Fibroblast of pulmonary artery (primary cell): ENCODE measurements around the gene NARS2.
"Not testable (repeated sequence)": the region's sequence is repeated elsewhere in the genome, so short reads cannot be mapped to it uniquely, and the experiment has no call there.

Experiments used
- DNase-seq: peaks from one replicate; pipeline ENCODE4 v3.0.0-alpha.2; 2010; ENCODE audit warnings: low read depth
- H3K4me3 ChIP-seq: replicated peaks from 2 replicates; pipeline ENCODE4 v1.5.1; 2011; ENCODE audit warnings: low read depth, mild to moderate bottlenecking, control low read depth, low read length, moderate library complexity
- TF ChIP-seq, protein P1 (sequence below): IDR thresholded peaks from 2 replicates; pipeline ENCODE4 v1.5.1; 2011; ENCODE audit warnings: mild to moderate bottlenecking, control low read depth, low read length, inconsistent platforms; ENCODE audit errors: missing control alignments

The NARS2 gene

DNA sequence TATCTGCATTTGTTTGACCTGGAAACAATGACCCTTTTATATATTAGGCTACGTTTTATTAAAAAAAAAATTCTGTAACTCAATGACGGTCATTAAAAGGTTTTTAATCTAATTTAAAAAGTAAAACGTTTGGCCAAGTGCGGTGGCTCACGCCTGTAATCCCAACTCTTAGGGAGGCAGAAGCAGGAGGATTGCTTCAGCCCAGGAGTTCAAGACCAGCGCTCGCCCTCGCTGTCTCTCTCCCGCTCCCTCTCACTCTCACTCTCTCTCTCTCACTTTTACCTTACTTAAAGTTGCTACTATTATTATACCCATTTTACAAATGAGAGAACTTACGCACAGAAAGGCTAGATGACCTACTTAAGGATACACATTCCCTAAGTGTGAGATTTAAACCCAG, 814 bp upstream of the NARS2 start:
- H3K4me3 ChIP-seq = peak overlapping the region; percentile 83
- DNase-seq = no peak
- TF ChIP-seq, protein P1, sequence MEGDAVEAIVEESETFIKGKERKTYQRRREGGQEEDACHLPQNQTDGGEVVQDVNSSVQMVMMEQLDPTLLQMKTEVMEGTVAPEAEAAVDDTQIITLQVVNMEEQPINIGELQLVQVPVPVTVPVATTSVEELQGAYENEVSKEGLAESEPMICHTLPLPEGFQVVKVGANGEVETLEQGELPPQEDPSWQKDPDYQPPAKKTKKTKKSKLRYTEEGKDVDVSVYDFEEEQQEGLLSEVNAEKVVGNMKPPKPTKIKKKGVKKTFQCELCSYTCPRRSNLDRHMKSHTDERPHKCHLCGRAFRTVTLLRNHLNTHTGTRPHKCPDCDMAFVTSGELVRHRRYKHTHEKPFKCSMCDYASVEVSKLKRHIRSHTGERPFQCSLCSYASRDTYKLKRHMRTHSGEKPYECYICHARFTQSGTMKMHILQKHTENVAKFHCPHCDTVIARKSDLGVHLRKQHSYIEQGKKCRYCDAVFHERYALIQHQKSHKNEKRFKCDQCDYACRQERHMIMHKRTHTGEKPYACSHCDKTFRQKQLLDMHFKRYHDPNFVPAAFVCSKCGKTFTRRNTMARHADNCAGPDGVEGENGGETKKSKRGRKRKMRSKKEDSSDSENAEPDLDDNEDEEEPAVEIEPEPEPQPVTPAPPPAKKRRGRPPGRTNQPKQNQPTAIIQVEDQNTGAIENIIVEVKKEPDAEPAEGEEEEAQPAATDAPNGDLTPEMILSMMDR = no peak

DNA sequence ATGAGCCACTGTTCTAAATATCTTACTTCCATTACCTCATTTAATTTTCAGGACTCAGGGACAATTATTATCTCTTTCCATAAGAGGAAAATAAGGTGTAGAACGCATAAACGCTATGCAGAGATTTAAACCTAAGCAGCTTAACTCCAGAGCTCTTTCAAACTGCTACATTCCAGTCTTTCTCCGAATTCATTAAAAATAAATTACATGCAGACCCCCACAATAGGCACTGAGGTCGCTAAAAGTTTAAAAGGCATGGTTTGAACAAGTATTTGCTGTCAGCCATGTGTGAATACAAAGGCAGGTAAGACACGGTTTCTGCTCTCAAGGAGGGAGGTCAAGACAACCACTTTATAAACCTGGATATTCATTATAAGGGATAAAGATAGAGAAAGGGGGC, 983 bp downstream of the NARS2 start:
- H3K4me3 ChIP-seq = peak overlapping the region; percentile 83
- TF ChIP-seq, protein P1 = no peak
- DNase-seq = no peak

DNA sequence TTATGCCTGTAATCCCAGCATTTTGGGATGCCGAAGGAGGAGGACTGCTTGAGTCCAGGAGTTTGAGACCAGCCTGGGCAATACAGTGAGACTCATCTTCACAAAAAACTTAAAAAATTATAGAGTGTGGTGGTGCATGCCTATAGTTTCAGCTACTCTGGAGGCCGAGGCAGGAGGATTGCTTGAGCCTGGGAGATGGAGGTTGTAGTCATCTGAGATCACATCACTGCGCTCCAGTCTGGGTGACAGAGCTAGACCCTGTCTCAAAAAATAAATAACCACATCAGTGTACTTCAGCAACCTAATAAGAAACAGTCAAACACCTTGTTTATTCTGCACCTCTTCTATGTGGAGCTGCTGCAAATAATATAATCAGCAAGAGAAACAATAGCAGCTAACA, 1.4 kb downstream of the NARS2 start:
- TF ChIP-seq, protein P1 = no peak
- no peak for DNase-seq
- H3K4me3 ChIP-seq = peak overlapping the region; percentile 83

DNA sequence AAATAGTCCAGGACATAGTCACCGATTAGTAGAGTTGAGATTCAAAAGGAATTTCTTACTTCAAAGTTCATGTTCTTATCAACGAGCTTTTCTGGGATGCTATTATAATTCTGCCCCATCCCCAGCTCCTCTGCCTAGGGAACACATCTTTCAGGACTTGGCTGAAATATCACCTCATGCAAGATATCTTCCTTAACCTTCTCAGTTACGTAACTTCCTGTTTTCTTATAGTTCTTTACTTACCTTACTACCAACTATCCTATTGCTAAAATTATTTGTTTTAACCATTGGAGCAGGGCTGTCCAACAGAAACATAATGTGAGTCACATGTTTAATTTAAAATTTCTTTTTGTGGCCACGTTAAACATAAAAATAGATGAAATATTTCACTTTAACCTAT, 2.3 kb downstream of the NARS2 start:
- DNase-seq = no peak
- H3K4me3 ChIP-seq = no peak overlapping the region
- TF ChIP-seq, protein P1 = no peak

DNA sequence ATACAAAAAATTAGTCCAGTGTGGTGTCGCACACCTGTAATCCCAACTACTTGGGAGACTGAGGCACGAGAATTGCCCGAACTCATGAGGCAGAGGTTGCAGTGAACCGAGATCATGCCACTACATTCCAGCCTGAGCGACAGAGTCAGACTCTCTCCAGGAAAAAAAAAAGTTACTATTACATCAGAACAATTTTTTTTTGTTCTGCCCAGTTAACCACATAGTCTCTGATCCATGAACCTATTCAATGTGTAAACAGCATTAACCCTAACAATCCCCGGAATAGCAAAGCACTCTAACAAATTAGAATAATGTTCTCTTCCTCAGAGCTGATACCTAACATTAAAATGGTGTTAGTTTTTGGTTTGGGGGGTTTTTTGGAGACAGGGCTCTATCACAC, 4.6 kb downstream of the NARS2 start:
- no peak overlapping the region for H3K4me3 ChIP-seq
- TF ChIP-seq, protein P1 = no peak
- no peak for DNase-seq

DNA sequence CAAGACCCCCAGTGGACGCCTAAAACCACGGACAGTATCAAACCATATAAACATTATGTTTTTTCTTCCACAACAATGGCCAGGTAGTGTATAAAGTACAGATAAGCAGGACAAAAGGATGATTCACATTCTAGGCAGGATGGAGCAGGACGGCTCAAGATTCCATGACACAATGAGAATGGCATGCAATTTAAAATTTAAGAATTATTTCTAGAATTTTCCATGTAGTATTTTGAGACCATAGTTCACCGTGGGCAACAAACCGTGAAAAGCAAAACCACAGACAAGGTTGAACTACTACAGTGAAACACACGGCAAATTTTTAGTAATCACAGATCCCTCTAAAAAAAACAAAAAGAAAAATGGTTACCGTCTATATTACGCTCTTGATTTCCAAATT, 7.5 kb downstream of the NARS2 start:
- TF ChIP-seq, protein P1 = no peak
- DNase-seq = peak; percentile 63
- H3K4me3 ChIP-seq = no peak overlapping the region

DNA sequence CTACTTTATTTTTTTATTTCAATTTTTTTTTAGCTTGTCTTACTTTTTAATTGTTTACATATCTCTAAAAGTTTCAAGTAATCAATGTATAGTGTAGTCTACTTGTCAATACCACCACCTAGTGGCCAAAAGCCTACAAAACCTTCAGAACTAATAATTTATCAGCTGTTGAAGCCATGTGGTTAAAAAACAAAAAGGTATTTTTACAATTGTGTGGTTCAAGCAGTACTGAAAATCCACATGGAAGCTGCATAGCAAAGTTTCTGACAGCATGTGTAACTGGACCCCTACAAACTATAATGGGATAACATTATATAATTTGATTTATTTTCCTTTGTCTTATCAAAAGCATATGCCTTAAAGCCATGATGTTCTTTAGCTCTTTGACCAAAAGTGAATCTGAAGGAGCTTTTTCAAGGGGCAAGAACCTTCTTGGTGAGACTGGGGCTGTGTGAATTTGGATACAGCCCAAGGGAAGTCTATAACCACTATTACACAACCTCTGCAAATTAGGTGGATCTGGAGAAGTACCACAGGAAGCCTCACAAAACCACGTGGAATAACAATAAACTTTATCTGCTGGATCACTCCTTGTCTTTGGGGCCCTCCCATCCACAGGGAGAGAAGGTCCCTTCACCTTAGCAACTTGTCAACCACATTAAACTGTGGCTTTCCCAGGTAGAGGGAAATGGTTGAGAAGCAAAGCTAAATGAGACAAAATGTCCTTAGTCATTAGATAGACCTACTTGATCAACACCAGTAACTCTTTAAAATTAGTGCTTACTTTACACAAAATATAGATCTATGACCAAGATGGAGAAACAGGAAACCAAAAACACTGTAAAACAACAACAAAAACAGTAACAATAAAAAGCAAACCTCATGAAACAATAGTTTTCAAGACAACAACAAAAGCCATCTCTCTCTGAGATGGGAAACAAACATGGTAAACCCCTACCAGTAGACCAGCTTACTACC, 9.9 kb downstream of the NARS2 start:
- TF ChIP-seq, protein P1 = peak; percentile 62
- H3K4me3 ChIP-seq = no peak overlapping the region
- peak; percentile 85 for DNase-seq

DNA sequence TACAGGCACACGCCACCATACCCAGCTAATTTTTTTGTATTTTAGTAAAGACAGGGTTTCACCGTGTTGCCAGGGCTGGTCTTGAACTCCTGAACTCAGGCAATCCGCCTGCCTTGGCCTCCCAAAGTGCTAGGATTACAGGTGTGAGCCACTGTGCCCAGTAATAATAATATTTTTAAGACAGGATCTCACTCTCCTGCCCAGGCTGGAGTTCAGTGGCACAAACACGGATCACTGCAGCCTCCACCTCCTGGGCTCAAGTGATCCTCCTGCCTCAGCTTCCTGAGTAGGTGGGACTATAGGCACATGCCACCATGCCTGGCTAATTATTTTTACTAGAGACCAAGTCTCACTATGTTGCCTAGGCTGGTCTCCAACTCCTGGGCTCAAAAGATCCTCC, 10.6 kb downstream of the NARS2 start:
- DNase-seq, H3K4me3 ChIP-seq: not testable (repeated sequence)

DNA sequence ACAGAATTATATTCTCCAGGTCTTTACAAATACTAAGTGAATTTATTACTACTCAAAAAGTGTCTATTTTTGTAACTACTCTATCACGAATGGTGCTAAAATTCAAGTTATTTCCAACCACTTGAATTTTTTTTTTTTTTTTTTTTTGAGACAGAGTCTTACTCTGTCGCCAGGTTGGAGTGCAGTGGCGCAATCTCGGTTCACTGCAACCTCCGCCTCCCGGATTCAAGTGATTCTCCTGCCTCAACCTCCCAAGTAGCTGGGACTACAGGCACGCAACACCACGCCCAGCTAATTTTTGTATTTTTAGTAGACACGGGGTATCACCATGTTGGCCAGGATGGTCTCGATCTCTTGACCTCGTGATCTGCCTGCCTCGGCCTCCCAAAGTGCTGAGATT, 11.6 kb downstream of the NARS2 start:
- not testable (repeated sequence) for DNase-seq, H3K4me3 ChIP-seq
